Mesenchymal stem cell (in vitro differentiated cells and primary cell): ENCODE results near the gene THAP6.

ENCODE experiments used
- DNase-seq: peaks from one replicate; pipeline ENCODE4 v3.0.0-alpha.2; 2013
- H2AFZ ChIP-seq: one replicate; pipeline ENCODE4 v1.6.1; 2013; ENCODE audit warnings: low read depth, mild to moderate bottlenecking, control low read depth, inconsistent platforms, low read length, moderate library complexity
- H2AK5ac ChIP-seq: 2 replicates; pipeline ENCODE4 v1.6.1; 2013; ENCODE audit warnings: low read length, moderate library complexity, mild to moderate bottlenecking, inconsistent platforms; ENCODE audit not compliant: severe bottlenecking
- H2BK120ac ChIP-seq: one replicate; pipeline ENCODE4 v1.6.1; 2013; ENCODE audit warnings: low read depth, mild to moderate bottlenecking, inconsistent platforms, low read length, moderate library complexity
- H2BK12ac ChIP-seq, 2 experiments: one replicate each; pipeline ENCODE4 v1.6.1; 2013; ENCODE audit warnings: inconsistent platforms in 2 of 2, low read length in 2 of 2, mild to moderate bottlenecking in 2 of 2, moderate library complexity in 2 of 2, control low read depth in 1 of 2
- H2BK15ac ChIP-seq: one replicate; pipeline ENCODE4 v1.6.1; 2013; ENCODE audit warnings: mild to moderate bottlenecking, low read depth, inconsistent platforms; ENCODE audit not compliant: poor library complexity, severe bottlenecking
- H2BK5ac ChIP-seq: 2 replicates; pipeline ENCODE4 v1.6.1; 2013; ENCODE audit warnings: low read depth, mild to moderate bottlenecking, low read length, control low read depth, inconsistent platforms; ENCODE audit not compliant: poor library complexity, severe bottlenecking
- H3K14ac ChIP-seq, 2 experiments: one replicate each; pipeline ENCODE4 v1.6.1; 2013; ENCODE audit warnings: inconsistent platforms in 2 of 2, low read length in 2 of 2, control low read depth in 1 of 2, mild to moderate bottlenecking in 1 of 2, moderate library complexity in 1 of 2
- H3K18ac ChIP-seq, 2 experiments: one replicate each; pipeline ENCODE4 v1.6.1; 2013; ENCODE audit warnings: inconsistent platforms in 2 of 2, low read length in 2 of 2, control low read depth in 1 of 2, low read depth in 1 of 2, mild to moderate bottlenecking in 1 of 2
- H3K23ac ChIP-seq, 2 experiments: one replicate each; pipeline ENCODE4 v1.6.1; 2013; ENCODE audit warnings: inconsistent platforms in 2 of 2, low read length in 2 of 2, mild to moderate bottlenecking in 2 of 2, moderate library complexity in 2 of 2, control low read depth in 1 of 2
- H3K27ac ChIP-seq: 2 replicates; pipeline ENCODE4 v1.5.1; 2013; ENCODE audit warnings: mild to moderate bottlenecking, moderate library complexity, low read length, control low read depth, inconsistent platforms; ENCODE audit not compliant: poor library complexity, severe bottlenecking
- H3K27me3 ChIP-seq, 2 experiments: 2 replicates each; pipeline versions ENCODE4 v1.6.1 to v1.7.0; 2013; ENCODE audit warnings: low read length in 2 of 2, mild to moderate bottlenecking in 2 of 2, moderate library complexity in 2 of 2, control low read depth in 1 of 2, inconsistent platforms in 1 of 2; ENCODE audit not compliant: control insufficient read depth in 1 of 2, insufficient read depth in 1 of 2
- H3K36me3 ChIP-seq, 2 experiments: 2 replicates each; pipeline versions ENCODE4 v1.6.1 to v1.7.0; 2013; ENCODE audit warnings: low read length in 2 of 2, control low read depth in 1 of 2, inconsistent platforms in 1 of 2, low read depth in 1 of 2, mild to moderate bottlenecking in 1 of 2; ENCODE audit not compliant: insufficient read depth in 2 of 2, control insufficient read depth in 1 of 2
- H3K4ac ChIP-seq, 2 experiments: one replicate each; pipeline ENCODE4 v1.6.1; 2013; ENCODE audit warnings: inconsistent platforms in 2 of 2, low read length in 2 of 2, mild to moderate bottlenecking in 2 of 2, moderate library complexity in 2 of 2, control low read depth in 1 of 2, low read depth in 1 of 2
- H3K4me1 ChIP-seq: 2 replicates; pipeline ENCODE4 v1.6.1; 2013; ENCODE audit warnings: low read depth, low read length, control low read depth; ENCODE audit not compliant: control insufficient read depth, insufficient read depth
- H3K4me2 ChIP-seq: 2 replicates; pipeline ENCODE4 v1.6.1; 2013; ENCODE audit warnings: low read length, mild to moderate bottlenecking, inconsistent platforms; ENCODE audit not compliant: poor library complexity, severe bottlenecking
- H3K4me3 ChIP-seq, 2 experiments: 2 replicates each; pipeline versions ENCODE4 v1.5.1 to v1.7.0; 2013; ENCODE audit warnings: low read length in 2 of 2, mild to moderate bottlenecking in 2 of 2, control low read depth in 1 of 2, low read depth in 1 of 2; ENCODE audit not compliant: insufficient read depth in 1 of 2
- H3K79me1 ChIP-seq: replicated peaks from 2 replicates; pipeline ENCODE4 v1.6.1; 2013; ENCODE audit warnings: mild to moderate bottlenecking, control low read depth, low read length, inconsistent platforms; ENCODE audit not compliant: poor library complexity, severe bottlenecking
- H3K9ac ChIP-seq: 2 replicates; pipeline ENCODE4 v1.7.0; 2013; ENCODE audit warnings: mild to moderate bottlenecking, low read length, moderate library complexity
- H3K9me3 ChIP-seq: 2 replicates; pipeline ENCODE4 v1.7.0; 2013; ENCODE audit warnings: mild to moderate bottlenecking, low read length; ENCODE audit not compliant: control insufficient read depth
- H4K8ac ChIP-seq: one replicate; pipeline ENCODE4 v1.6.1; 2013; ENCODE audit warnings: inconsistent platforms, mild to moderate bottlenecking, low read length, moderate library complexity
- H4K91ac ChIP-seq: one replicate; pipeline ENCODE4 v1.6.1; 2013; ENCODE audit warnings: mild to moderate bottlenecking, low read length, inconsistent platforms
- WGBS: methylation state at CpG from one replicate; pipeline ENCODE4 v1.1.7; 2013; ENCODE audit warnings: mixed read lengths; 5-methylcytosine and 5-hydroxymethylcytosine counted together

The THAP6 gene

DNA sequence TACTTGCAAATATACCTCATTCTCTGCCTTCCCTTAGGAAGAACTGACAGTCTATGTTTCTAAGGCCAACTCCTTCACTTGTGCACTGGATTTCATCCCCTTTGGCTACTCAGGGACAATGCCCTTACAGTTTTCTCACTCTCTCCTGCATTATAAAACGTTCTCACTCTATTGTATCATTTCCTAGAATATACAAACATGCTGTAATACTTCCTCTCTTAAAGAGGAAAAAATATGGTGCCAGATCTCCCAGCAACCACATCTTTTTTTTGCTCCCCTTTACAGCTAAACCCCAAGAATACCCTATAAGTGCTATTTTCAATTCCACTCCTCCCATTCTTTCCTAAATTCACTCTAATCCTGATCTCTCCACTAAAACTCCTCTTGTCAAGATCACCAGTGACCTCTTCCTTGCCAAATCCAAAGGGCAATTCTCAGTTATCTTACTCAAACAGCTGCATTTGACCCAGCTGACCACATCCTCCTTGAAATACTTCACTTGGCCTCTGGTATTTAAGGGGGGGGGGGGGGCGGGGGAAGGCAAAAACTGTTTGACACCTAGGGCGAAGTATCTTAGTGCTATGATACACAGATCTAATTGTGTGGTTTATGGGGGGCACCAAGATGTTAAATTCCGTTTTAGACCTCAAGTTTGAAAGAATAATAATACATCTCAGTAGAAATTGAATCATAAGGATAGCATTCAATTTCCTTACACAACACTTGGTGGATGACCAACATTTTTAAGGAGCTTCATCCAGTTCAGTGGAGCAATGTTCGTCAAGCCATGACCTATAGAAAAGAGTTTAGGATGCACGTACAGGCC is 1.7 kb upstream of the THAP6 start:
- no peak overlapping the region for H2BK120ac ChIP-seq
- peak overlapping the region; percentile 69 for H3K4me2 ChIP-seq
- WGBS: 38% methylated on average over 3 of the region's 6 CpGs
- peaks cover 0 to 26% of the 10 kb centered on the region in 2 experiments for H3K36me3 ChIP-seq
- no peak overlapping the region for H2BK15ac ChIP-seq
- peak overlapping the region; percentile 81 for H3K27ac ChIP-seq
- no peak overlapping the region for H3K18ac ChIP-seq
- peaks cover 3% of the 10 kb centered on the region for H3K79me1 ChIP-seq
- peak overlapping the region in 1 of 2 experiments; percentile 98 for H3K4me3 ChIP-seq
- H3K23ac ChIP-seq: no peak overlapping the region
- no peak overlapping the region for H2AFZ ChIP-seq
- no peak overlapping the region for H2AK5ac ChIP-seq
- H3K4ac ChIP-seq: no peak overlapping the region
- H4K8ac ChIP-seq: no peak overlapping the region
- no peak overlapping the region for H4K91ac ChIP-seq
- peaks cover 2% of the 10 kb centered on the region for H3K4me1 ChIP-seq
- peak overlapping the region in 1 of 2 experiments; percentile 24 for H2BK12ac ChIP-seq
- H3K9ac ChIP-seq: peak overlapping the region; percentile 99
- no peaks in the 10 kb centered on the region for H3K9me3 ChIP-seq
- H2BK5ac ChIP-seq: no peak overlapping the region
- H3K14ac ChIP-seq: no peak overlapping the region
- H3K27me3 ChIP-seq: no peaks in the 10 kb centered on the region
- DNase-seq: peak; percentile 57

- Histone ChIP-seq H3K23ac (peak overlapping the region in 1 of 2 experiments; percentile 83), H2BK5ac (no peak overlapping the region), H2BK12ac (peak overlapping the region; percentile 29 to 49), H3K18ac (peak overlapping the region; percentile 40 to 95), H3K4me1 (peaks cover 2% of the 10 kb centered on the region), H2BK15ac (no peak overlapping the region), H3K27me3 (no peaks in the 10 kb centered on the region), H3K4me2 (peak overlapping the region; percentile 69), H3K27ac (peak overlapping the region; percentile 90), H4K8ac (peak overlapping the region; percentile 97), H3K79me1 (peaks cover 6% of the 10 kb centered on the region), H3K4ac (peak overlapping the region; percentile 84 to 97), H2AK5ac (peak overlapping the region; percentile 12), H4K91ac (peak overlapping the region; percentile 9), H3K36me3 (peaks cover 0 to 28% of the 10 kb centered on the region in 2 experiments), H3K4me3 (peak overlapping the region; percentile 97 to 98), H2BK120ac (peak overlapping the region; percentile 9), H3K9me3 (no peaks in the 10 kb centered on the region), H3K14ac (peak overlapping the region in 1 of 2 experiments; percentile 61), H3K9ac (peak overlapping the region; percentile 99), H2AFZ (peak overlapping the region; percentile 93)
- peak; percentile 40 for DNase-seq
- 4% methylated on average over 11 of the region's 12 CpGs for WGBS
Measured at GRCh38 chr4:75513526-75514130, 645 bp upstream of the THAP6 start.

DNA sequence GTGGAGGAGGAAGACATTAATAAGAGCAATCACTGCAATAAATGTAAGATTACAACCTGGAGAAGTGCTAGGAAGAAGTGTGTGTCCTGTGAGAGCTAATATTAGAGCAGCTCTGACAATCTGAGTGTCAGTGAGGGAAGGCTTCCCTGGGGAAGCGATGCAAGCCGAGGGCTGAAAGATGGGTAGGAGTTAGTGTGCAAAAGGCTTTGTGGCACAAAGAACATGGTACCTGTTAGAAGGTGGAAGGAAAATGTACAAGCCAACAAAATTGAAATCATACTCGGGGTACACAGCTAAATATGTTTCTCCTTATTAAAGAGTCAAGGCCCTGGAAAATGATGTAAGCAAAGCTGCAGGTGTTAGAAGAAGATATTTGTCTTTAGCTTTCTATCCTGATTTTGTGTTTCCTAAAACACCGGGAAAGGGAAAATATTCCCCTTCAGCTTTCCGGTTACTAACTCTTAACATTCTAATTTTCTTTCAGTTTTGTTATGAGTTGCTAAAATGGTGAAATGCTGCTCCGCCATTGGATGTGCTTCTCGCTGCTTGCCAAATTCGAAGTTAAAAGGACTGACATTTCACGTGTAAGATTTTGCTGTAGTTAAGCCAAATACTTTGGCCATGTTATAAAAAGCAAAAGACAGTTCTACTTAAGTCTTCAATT is 808 bp downstream of the THAP6 start:
- H2BK120ac ChIP-seq: no peak overlapping the region
- no peak overlapping the region for H2BK15ac ChIP-seq
- peak overlapping the region; percentile 51 for H4K8ac ChIP-seq
- H3K4ac ChIP-seq: peak overlapping the region in 1 of 2 experiments; percentile 60
- H3K27ac ChIP-seq: peak overlapping the region; percentile 99
- no peak overlapping the region for H2BK12ac ChIP-seq
- H3K79me1 ChIP-seq: peaks cover 8% of the 10 kb centered on the region
- H3K9me3 ChIP-seq: no peaks in the 10 kb centered on the region
- DNase-seq: no peak
- H2AK5ac ChIP-seq: peak overlapping the region; percentile 57
- no peak overlapping the region for H3K14ac ChIP-seq
- H3K18ac ChIP-seq: peak overlapping the region in 1 of 2 experiments; percentile 96
- no peak overlapping the region for H2BK5ac ChIP-seq
- H4K91ac ChIP-seq: no peak overlapping the region
- WGBS: 81% methylated on average over 6 of the region's 9 CpGs
- H2AFZ ChIP-seq: no peak overlapping the region
- peak overlapping the region; percentile 44 to 98 for H3K4me3 ChIP-seq
- H3K36me3 ChIP-seq: peaks cover 0 to 32% of the 10 kb centered on the region in 2 experiments
- H3K4me1 ChIP-seq: peaks cover 2% of the 10 kb centered on the region
- no peaks in the 10 kb centered on the region for H3K27me3 ChIP-seq
- H3K9ac ChIP-seq: peak overlapping the region; percentile 99
- H3K4me2 ChIP-seq: peak overlapping the region; percentile 76
- no peak overlapping the region for H3K23ac ChIP-seq

DNA sequence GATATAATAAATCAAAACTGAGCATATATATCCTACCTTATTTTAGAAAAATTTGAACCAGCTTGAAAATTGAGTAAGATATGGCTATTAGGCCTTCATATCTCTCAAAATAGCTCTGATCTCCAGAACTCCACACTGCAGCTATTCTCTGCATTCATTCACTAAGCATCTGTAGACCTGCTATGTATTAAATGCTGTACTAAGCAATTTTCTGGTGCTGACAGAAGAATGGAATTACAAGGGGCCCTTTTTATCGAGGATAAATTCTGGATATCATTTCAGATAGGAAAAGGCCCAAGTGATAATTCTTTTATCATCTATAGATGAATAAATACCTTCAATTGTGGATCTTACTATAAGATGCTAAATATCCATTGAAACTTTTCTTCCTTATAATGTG is 1.9 kb downstream of the THAP6 start:
- no peak for DNase-seq
- no peak overlapping the region for H2BK5ac ChIP-seq
- H2AK5ac ChIP-seq: no peak overlapping the region
- H2BK12ac ChIP-seq: no peak overlapping the region
- H3K79me1 ChIP-seq: peaks cover 8% of the 10 kb centered on the region
- no peak overlapping the region for H2BK120ac ChIP-seq
- no peak overlapping the region for H3K4ac ChIP-seq
- no peaks in the 10 kb centered on the region for H3K27me3 ChIP-seq
- peaks cover 2% of the 10 kb centered on the region for H3K4me1 ChIP-seq
- no peak overlapping the region for H4K8ac ChIP-seq
- no CpG with 5 or more reads among the region's 1 CpG for WGBS
- no peak overlapping the region for H3K23ac ChIP-seq
- no peak overlapping the region for H3K27ac ChIP-seq
- H3K4me2 ChIP-seq: no peak overlapping the region
- H2AFZ ChIP-seq: no peak overlapping the region
- peaks cover 0 to 40% of the 10 kb centered on the region in 2 experiments for H3K36me3 ChIP-seq
- no peak overlapping the region for H3K9ac ChIP-seq
- no peak overlapping the region for H4K91ac ChIP-seq
- no peak overlapping the region for H3K14ac ChIP-seq
- no peak overlapping the region for H3K4me3 ChIP-seq
- H2BK15ac ChIP-seq: no peak overlapping the region
- no peak overlapping the region for H3K18ac ChIP-seq
- no peaks in the 10 kb centered on the region for H3K9me3 ChIP-seq
